ENCODE results near the gene SYT17.

SYT17 gene

GRCh38 chr16:19147126-19147525, 20.9 kb upstream of the SYT17 start:
- H3K27ac ChIP-seq (replicated peaks), result no peak overlapping the region
- no peak for TF ChIP-seq GABPA (IDR thresholded peaks at IDR 0.05; ENCODE audit: low read depth)
- no peak for TF ChIP-seq SPI1 (IDR thresholded peaks at IDR 0.05; ENCODE audit: borderline replicate concordance, low read depth)
- TF ChIP-seq CTCF (IDR thresholded peaks at IDR 0.05; ENCODE audit: insufficient read depth, low read length), result no peak
- no peak for TF ChIP-seq REST (IDR thresholded peaks at IDR 0.05; ENCODE audit: insufficient replicate concordance, low read depth)
- no peak for TF ChIP-seq POLR2AphosphoS5 (IDR thresholded peaks at IDR 0.05; ENCODE audit: low read depth)
- H3K27me3 ChIP-seq (ENCODE audit: insufficient read depth, poor library complexity, severe bottlenecking), result no peaks in the 10 kb centered on the region
- no peak overlapping the region for H3K4me3 ChIP-seq (replicated peaks; ENCODE audit: insufficient read depth, low read length)
- no peak for DNase-seq (ENCODE audit: low read depth in 1 of 2, low spot score in 1 of 2)

GRCh38 chr16:19147627-19148026, 20.4 kb upstream of the SYT17 start:
- Histone ChIP-seq H3K4me3 (replicated peaks; ENCODE audit: insufficient read depth, low read length) (no peak overlapping the region), H3K27me3 (ENCODE audit: insufficient read depth, poor library complexity, severe bottlenecking) (no peaks in the 10 kb centered on the region), H3K27ac (replicated peaks) (no peak overlapping the region)
- no peak for DNase-seq (ENCODE audit: low read depth in 1 of 2, low spot score in 1 of 2)
- TF ChIP-seq SPI1 (IDR thresholded peaks at IDR 0.05; ENCODE audit: borderline replicate concordance, low read depth) (no peak), REST (IDR thresholded peaks at IDR 0.05; ENCODE audit: insufficient replicate concordance, low read depth) (no peak), CTCF (IDR thresholded peaks at IDR 0.05; ENCODE audit: insufficient read depth, low read length) (no peak), POLR2AphosphoS5 (IDR thresholded peaks at IDR 0.05; ENCODE audit: low read depth) (no peak), GABPA (IDR thresholded peaks at IDR 0.05; ENCODE audit: low read depth) (no peak)

- TF ChIP-seq GABPA (IDR thresholded peaks at IDR 0.05; ENCODE audit: low read depth) (no peak), CTCF (IDR thresholded peaks at IDR 0.05; ENCODE audit: insufficient read depth, low read length) (no peak), SPI1 (IDR thresholded peaks at IDR 0.05; ENCODE audit: borderline replicate concordance, low read depth) (no peak), REST (IDR thresholded peaks at IDR 0.05; ENCODE audit: insufficient replicate concordance, low read depth) (no peak), POLR2AphosphoS5 (IDR thresholded peaks at IDR 0.05; ENCODE audit: low read depth) (no peak)
- Histone ChIP-seq H3K27ac (replicated peaks) (no peak overlapping the region), H3K27me3 (ENCODE audit: insufficient read depth, poor library complexity, severe bottlenecking) (no peaks in the 10 kb centered on the region), H3K4me3 (replicated peaks; ENCODE audit: insufficient read depth, low read length) (no peak overlapping the region)
- DNase-seq (ENCODE audit: low read depth in 1 of 2, low spot score in 1 of 2), result no peak
Observed at GRCh38 chr16:19148189-19148588, 19.9 kb upstream of the SYT17 start.
